Daoy (cell line): ENCODE measurements around the gene MAP2K6. TPM values are rescaled to one million over a fixed set of nuclear protein-coding genes. Genes with fewer than 3 reads are reported as not detected.
A peak's percentile ranks its signal among the peaks of the same experiment; 100 is the strongest.

Experiments used
- DNase-seq: peaks from one replicate; pipeline ENCODE4 v3.0.0-alpha.2; 2015; ENCODE audit warnings: low read depth
- total RNA-seq: library from RNA; depleted of rRNA; stranded (reverse); fragments of >200 nt; shearing (Covaris generic); gene quantifications from 2 replicates; pipeline ENCODE4 v1.2.3, GENCODE V29; 2014

Gene MAP2K6
- total RNA-seq, 1 experiment from 2014 or later, result 0.40 TPM

- DNase-seq, result no peak
These were observed 120.6 kb downstream of the MAP2K6 start for GRCh38 chr17:69535016-69535570.

DNA sequence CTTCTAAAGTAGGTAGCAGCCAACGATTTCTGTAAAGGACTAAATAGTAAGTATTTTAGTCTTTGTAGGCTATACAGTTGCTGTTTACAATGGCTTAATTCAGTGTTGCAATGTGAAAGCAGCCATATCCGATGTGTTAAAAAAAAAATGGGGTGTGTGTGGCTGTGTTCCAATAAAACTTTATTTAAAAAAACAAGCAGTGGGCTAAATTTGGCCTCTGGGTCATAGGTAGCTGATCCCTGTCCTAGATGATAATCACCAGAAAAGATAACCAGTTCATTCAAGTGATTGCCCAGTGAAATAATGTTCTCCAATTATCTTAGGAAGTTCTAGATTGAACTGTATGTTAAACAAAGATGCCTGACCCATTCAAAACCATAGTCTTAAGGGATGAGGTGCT is 124.3 kb downstream of the MAP2K6 start:
- no peak for DNase-seq

DNA sequence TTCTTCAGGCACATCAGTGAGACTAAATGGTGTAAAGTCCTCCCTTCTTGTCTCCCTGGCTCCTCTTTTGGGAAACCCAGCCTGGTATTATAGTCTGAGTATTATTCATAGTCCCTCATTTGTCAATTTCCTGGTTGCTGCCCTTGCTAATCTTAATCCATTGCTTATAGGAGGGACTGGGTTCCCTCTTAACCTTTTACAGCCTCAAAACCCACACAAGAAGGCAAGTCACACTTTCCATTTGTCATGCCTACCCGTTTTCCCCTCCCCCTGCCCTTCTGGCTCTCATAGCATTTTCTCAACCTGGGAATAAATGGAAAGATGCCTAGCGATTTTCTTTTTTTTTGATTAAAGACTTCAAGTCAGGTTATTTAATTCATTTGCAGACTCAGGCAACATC is 124.8 kb downstream of the MAP2K6 start:
- no peak for DNase-seq

DNA sequence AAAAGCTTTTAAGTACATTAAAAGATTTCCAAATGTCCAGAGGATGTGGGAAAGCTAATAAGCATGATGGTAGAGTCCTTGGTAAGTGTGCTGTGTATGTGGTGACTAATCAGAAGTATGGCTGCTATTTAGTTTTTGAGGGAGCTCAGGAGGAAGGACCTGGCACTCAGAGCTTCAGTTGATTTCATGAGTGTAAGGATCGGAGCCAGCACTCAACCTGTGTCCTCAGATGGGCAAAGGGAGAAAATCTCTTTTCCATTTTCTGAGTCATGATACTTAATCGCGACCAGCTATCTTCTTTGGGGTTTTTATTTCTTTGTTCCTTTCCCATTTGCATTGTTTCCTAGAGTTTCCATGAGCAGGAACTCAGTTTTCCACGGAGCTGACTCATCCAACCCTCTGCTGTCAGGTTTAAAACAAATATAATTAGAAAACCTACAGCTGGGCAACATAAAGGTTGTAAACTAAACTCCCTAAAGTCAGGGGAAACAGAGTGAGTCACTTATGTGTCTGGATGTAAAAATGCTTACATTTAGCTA is 125.4 kb downstream of the MAP2K6 start:
- DNase-seq, result peak; percentile 75

DNA sequence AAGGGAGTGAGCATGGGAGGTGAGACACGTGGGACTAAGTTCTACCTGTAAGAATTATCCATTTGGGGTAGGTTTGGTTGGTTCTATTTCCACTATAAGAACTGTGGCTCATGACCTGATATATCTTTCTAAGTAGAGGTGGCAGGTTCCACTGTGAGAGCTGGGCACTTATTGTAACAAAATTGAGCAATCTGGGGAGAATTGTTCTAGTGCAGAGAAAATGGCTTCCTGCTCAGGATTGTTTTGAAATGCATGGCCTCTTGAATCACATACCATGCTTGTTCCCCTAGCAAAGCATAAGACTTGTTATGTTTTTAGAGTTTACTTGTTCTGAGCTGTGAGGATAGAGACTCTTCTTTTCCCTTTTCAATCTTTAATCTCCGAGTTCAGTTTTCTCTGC is 125.9 kb downstream of the MAP2K6 start:
- no peak for DNase-seq

GRCh38 chr17:69547230-69547629 is 132.7 kb downstream of the MAP2K6 start:
- DNase-seq, result no peak

DNA sequence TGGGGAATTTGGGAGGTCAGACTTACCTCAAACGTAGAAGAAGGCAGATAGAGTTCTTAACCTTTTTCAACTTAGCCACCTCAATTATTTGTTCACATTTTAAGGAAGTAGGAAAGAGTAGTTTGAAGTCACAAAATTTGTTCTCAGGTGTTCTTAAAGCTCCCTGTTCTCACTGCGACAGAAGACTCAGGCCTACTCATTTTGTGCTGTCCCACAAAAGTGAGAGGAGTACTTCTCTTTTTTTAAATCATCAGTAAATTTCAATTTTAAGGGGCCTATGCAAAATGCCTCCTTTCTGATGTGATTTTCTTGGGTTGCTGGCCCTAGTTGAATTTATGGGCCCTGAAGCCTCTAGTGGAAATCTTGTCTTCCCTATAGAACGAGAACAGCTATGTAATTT is 133.4 kb downstream of the MAP2K6 start:
- no peak for DNase-seq

DNA sequence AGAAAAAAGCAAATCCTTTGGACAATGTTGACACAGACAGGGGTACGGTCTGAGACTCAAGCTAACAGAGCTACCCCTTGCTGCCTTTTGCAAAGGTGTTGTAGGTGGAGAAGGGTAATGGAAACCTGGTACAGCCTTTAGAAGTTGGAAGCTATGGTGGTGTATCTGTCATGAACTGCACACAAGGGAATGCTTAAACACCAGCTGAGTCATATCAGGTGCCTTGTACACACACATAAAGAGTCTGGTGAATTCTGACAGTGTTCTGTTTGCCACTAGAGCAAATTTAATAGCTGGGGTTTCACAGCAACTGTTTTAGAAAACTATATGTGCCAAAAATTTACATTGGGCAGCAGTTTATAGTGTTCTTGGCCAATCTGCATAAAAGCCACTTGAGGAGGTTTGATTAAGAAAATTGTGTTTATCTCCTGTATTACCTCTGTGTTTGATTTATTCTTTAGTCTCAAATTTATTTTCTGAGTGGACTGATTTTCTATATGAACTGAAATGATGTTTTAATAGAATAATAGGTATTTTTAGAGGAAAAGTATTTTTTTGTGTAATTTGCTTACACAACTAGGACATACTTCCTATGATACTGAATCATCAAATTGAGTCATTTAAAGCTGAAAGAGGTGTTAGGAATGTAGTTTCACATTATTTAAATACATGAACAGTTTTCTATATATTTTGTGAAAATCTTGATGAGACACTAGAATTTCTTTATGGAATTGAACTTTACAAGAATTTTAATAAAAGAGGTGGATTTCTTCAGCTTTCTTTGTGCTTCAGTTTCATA is 136.9 kb downstream of the MAP2K6 start:
- no peak for DNase-seq

GRCh38 chr17:69552986-69553667 is 138.6 kb downstream of the MAP2K6 start:
- DNase-seq, result no peak

DNA sequence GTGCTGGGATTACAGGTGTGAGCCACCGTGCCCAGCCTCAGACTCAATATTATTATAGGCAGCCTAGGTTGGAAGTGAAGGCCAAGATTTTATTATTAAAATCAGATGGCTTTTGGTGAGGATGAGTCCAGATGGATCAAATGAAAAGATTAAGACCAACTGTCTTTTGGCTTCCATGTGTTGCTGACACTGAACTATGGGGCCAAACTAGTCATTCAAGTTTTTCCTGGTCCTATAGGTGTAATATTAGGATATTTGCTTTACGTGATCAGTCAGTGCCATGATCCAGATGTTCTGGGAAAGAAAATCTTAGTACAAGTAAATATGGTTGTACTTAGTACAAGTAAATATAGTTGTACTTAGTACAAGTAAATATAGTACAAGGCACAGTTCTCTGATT is 140.6 kb downstream of the MAP2K6 start:
- DNase-seq, result no peak

GRCh38 chr17:69557339-69557738 is 142.8 kb downstream of the MAP2K6 start:
- no peak for DNase-seq

- DNase-seq, result no peak
These were observed 144.3 kb downstream of the MAP2K6 start for GRCh38 chr17:69558796-69559195.

- DNase-seq, result no peak
These were observed 146.5 kb downstream of the MAP2K6 start for GRCh38 chr17:69560987-69561441.

DNA sequence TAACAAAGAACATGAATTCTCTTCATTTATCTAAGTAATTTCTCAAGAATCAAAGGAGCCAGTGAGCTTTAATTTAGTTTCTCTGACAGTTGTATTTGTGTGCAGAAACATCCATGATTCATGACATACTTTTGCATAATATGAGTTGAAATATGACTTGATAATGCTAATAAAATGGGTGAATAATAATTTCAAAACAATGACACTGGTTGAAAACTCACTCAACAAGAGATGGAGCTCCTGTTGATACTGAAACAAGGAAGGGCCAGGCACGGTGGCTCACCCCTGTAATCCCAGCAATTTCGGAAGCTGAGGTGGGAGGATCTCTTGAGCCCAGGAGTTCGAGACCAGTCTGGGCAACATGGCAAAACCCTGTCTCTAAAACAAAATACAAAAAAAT is 147.0 kb downstream of the MAP2K6 start:
- DNase-seq, result no peak

DNA sequence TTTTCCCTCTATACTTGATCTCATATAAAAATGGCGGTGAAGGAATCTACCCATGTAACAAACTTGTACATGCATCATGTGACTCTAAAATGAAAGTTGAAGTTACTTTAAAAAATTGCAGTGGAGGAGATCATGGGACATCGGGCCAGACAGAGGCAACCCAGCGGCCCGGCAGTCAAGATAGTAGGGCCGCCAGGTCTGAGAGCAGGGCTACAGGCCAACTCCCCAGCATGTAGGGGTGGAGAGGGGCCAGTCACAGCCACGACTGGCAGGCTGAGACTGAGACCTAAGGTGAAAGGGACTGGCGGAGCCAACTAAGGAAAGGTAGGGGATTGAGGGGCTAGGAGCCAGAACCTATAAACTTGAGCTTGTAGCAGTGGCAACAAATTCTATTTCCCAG is 150.9 kb downstream of the MAP2K6 start:
- DNase-seq, result no peak

DNA sequence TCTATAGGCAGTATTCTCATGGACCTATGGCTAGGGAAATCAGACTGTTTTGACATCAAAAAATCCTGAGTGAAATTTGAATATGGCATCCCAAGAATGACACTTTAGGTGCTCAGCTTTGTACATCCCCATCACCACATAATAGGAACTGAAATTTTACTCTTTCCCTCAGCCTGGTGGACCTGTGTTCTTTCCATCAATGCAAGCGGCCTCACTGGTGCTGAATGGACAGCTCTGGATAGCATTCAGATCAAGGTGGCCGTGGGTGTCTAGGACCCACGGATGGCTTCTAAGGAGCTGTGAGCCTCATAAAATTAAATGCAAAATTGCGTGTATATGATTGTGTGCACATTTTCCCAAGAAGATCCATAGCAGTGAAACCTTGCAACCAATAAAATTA is 152.6 kb downstream of the MAP2K6 start:
- no peak for DNase-seq

DNA sequence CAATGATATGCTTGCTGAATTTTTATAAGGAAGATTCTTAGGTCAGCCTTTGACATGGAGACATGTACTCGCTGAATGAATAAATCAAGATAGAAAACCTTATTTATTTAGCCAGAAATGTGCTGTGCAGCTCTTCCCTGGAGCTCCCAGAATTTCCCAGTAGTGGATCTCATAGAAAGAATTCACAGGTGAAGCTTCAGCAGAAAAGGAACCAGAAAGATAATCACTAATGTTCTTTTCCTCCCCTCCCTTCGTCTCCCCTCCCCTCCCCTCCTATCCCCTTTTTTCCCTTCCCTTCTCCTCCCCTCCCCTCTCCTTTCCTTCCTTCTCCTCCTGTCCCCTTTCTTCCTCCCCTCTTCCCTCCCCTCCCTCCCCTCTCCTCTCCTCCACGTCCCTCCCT is 158.2 kb downstream of the MAP2K6 start:
- DNase-seq, result no peak

DNA sequence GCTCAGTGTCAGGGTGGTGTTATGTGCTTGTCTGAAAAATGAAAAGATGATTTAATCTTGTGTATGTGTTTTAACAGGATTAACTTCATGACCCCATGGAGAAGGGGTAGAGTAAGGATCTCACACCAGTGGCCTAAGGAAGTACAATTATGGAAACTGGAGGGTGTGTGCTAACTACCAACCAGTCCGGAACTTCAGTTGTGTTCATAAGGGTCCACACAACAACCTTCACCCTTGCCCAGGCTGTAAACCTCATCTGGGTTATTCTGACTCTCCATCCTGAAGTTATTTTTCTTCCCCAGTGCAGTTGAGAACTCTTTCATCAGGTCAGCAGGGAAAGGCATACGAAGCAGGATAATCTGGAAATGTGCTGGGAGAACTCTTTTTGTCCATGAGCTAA is 158.9 kb downstream of the MAP2K6 start:
- no peak for DNase-seq

DNA sequence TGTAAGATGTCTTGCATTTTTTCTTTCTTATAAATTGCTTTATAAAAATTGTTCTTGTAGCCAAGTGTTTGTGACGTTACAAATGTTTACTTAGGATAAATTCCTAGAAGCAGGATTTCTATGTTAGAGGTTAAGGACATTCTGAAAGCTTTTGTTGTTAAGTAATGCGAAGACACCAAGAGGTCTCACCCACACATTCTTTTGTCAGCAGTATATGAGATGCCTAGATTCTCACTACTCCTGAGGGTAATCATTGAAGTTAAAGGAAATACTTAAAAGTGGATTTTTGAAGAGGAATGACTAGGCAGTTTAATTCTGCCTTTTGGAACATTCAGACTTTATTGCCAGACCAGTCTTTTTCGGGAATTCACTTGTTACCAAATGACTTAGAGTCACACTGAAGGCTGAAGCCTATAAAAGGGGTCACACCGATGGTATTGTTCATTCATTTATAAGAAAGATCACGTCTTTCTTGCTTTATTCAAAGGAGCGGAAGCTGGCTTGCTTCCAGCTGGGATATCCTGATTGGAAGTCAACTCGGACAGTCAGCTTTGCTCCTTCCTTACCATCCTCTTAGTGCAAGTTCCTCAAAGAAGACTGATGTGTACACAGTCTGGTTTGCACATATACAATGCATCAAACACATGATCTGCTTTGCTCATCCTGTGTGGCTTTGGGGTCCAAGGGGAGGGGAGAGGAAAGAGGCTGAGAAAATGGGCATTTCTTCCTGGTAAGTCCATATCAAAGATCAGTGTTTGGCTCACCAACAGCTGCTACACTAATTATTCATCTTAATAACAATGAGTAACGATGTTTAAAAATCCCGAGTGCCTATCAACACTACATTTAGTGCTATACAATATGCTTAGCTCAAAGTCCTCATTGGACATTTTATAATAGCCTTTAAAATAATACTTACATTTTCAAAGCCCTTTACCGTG is 160.0 kb downstream of the MAP2K6 start:
- no peak for DNase-seq

- peak; percentile 73 for DNase-seq
These were observed 160.9 kb downstream of the MAP2K6 start for GRCh38 chr17:69575346-69575761.

GRCh38 chr17:69577098-69577497 is 162.6 kb downstream of the MAP2K6 start:
- no peak for DNase-seq
